ENCODE results near the gene FABP3.

- TF ChIP-seq POLR2A (IDR thresholded peaks at IDR 0.05; ENCODE audit: low read length) (no peak), GATA1 (IDR thresholded peaks at IDR 0.05; ENCODE audit: low read depth, low read length) (no peak)
These were observed 42.8 kb upstream of the FABP3 start for GRCh38 chr1:31415658-31416057.

Measured in erythroblast (primary cell).